ENCODE measurements around the gene FAHD1. TPM values are rescaled to one million over a fixed set of nuclear protein-coding genes. Genes with fewer than 3 reads are reported as not detected.

The FAHD1 gene
- total RNA-seq, 2 experiments from 2014 or later, result 4.1 to 4.5 TPM

DNA sequence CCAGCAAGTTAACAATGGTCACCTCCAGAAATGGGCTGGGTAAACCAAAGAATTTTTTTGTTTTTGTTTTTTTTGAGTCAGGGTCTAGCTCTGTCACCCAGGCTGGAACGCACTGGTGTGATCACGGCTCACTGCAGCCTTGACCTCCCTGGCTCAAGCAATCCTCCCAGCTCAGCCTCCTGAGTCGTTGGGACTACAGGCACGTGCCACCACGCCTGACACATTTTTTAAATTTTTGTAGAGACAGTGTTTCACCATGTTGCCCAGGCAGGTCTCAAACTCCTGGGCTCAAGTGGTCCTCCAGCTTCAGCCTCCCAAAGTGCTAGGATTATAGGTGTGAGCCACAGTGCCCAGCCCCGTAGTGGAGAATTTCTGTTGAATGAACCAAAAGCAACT lies 46.3 kb upstream of the FAHD1 start:
- Mint-ChIP-seq H3K9me3 (no peaks in the 10 kb centered on the region), H3K36me3 (ENCODE audit: low read depth) (peaks cover 33% of the 10 kb centered on the region), H3K27ac (peak overlapping the region; percentile 96), H3K4me1 (ENCODE audit: low read depth) (peaks cover 26% of the 10 kb centered on the region), H3K4me3 (peak overlapping the region; percentile 87), H3K27me3 (no peaks in the 10 kb centered on the region)
- CTCF ChIA-PET, result no interaction called here
- H3K4me1 ChIP-seq (ENCODE audit: insufficient read depth, low read length), result peaks cover 53% of the 10 kb centered on the region
- H3K4me3 ChIP-seq (ENCODE audit: low read length), result no peak overlapping the region
- ATAC-seq (ENCODE audit: poor library complexity) (no peak), DNase-seq (peak in 1 of 14 experiments; percentile 16)
- H3K9me3 ChIP-seq (ENCODE audit: control insufficient read depth in 1 of 2, insufficient read depth in 1 of 2, low read length in 2 of 2), result peaks cover 0 to 4% of the 10 kb centered on the region in 2 experiments
- H3K27ac ChIP-seq (ENCODE audit: low read depth in 1 of 2, low read length in 2 of 2), result no peak overlapping the region
- POLR2A ChIA-PET, result interaction anchor here (2.7 to 3.8 kb wide), 2 partner anchors 10 to 75 kb away, joined by 38 to 163 read pairs; partner anchors contain the start of genes EME2, MAPK8IP3, MRPS34 and NME3
- peaks cover 43% of the 10 kb centered on the region for H3K36me3 ChIP-seq (ENCODE audit: insufficient read depth, low read length)
- H3K27me3 ChIP-seq (ENCODE audit: control insufficient read depth in 1 of 2, insufficient read depth in 2 of 2, low read length in 2 of 2), result no peaks in the 10 kb centered on the region
- TF ChIP-seq, protein P1, sequence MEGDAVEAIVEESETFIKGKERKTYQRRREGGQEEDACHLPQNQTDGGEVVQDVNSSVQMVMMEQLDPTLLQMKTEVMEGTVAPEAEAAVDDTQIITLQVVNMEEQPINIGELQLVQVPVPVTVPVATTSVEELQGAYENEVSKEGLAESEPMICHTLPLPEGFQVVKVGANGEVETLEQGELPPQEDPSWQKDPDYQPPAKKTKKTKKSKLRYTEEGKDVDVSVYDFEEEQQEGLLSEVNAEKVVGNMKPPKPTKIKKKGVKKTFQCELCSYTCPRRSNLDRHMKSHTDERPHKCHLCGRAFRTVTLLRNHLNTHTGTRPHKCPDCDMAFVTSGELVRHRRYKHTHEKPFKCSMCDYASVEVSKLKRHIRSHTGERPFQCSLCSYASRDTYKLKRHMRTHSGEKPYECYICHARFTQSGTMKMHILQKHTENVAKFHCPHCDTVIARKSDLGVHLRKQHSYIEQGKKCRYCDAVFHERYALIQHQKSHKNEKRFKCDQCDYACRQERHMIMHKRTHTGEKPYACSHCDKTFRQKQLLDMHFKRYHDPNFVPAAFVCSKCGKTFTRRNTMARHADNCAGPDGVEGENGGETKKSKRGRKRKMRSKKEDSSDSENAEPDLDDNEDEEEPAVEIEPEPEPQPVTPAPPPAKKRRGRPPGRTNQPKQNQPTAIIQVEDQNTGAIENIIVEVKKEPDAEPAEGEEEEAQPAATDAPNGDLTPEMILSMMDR (IDR thresholded peaks at IDR 0.05), result no peak
- intact Hi-C loops (cut with DNase I, micrococcal nuclease), result loop anchor here (5.0 to 10.0 kb wide), 3 partner anchors 162 to 1376 kb away; partner anchors contain the start of genes DECR2 (in 1 of the 2), MSRB1 (in 1 of the 2) and UBE2I (in 1 of the 2)

DNA sequence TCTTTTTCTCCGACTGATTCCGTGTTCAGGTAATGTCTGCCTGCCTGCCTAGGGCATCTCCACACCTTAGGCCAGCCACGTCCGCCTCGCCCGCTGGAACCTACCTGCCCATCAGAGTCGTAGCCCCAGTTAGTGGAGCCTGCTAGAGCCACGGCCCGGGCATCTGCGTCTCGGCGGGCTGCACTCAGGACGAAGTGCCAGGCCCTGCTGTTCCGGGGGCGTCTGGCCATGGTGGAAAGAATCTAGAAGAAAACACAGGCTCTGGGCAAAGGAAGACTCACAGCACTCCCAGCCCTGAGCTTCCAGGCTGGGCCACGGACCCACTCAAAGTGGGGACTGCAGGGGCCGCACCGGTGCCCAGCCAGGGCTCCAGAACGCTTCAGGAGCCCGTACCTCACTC lies 45.8 kb upstream of the FAHD1 start:
- H3K27ac ChIP-seq (ENCODE audit: low read depth in 1 of 2, low read length in 2 of 2), result peak overlapping the region in 1 of 2 donors; percentile 54
- H3K9me3 Mint-ChIP-seq, result no peaks in the 10 kb centered on the region
- peaks cover 58% of the 10 kb centered on the region for H3K4me1 ChIP-seq (ENCODE audit: insufficient read depth, low read length)
- TF ChIP-seq, protein P1 (IDR thresholded peaks at IDR 0.05), result no peak
- ChIA-PET POLR2A (interaction anchor here (0.8 to 3.8 kb wide), 7 partner anchors 11 to 374 kb away, joined by 3 to 163 read pairs (median 24); partner anchors contain the start of genes EME2, FAHD1, HAGH and MAPK8IP3), CTCF (interaction anchor here (2.6 kb wide), 1 partner anchor 8 kb away, joined by 21 read pairs; the partner anchor contains the start of genes EME2, MRPS34 and NME3)
- peak overlapping the region; percentile 88 for H3K4me3 ChIP-seq (ENCODE audit: low read length)
- H3K27ac Mint-ChIP-seq, result peak overlapping the region; percentile 96
- intact Hi-C loops (cut with DNase I, micrococcal nuclease), result loop anchor here (5.0 to 10.0 kb wide), 3 partner anchors 161 to 1376 kb away; partner anchors contain the start of genes DECR2 (in 1 of the 2), MSRB1 (in 1 of the 2) and UBE2I (in 1 of the 2)
- H3K4me3 Mint-ChIP-seq, result peak overlapping the region; percentile 87
- H3K36me3 Mint-ChIP-seq (ENCODE audit: low read depth), result peaks cover 33% of the 10 kb centered on the region
- peaks cover 26% of the 10 kb centered on the region for H3K4me1 Mint-ChIP-seq (ENCODE audit: low read depth)
- DNase-seq (peak in 1 of 14 experiments; percentile 38), ATAC-seq (ENCODE audit: poor library complexity) (no peak)
- H3K36me3 ChIP-seq (ENCODE audit: insufficient read depth, low read length), result peaks cover 46% of the 10 kb centered on the region
- H3K9me3 ChIP-seq (ENCODE audit: control insufficient read depth in 1 of 2, insufficient read depth in 1 of 2, low read length in 2 of 2), result peaks cover 0 to 4% of the 10 kb centered on the region in 2 experiments
- no peaks in the 10 kb centered on the region for H3K27me3 ChIP-seq (ENCODE audit: control insufficient read depth in 1 of 2, insufficient read depth in 2 of 2, low read length in 2 of 2)
- H3K27me3 Mint-ChIP-seq, result no peaks in the 10 kb centered on the region

DNA sequence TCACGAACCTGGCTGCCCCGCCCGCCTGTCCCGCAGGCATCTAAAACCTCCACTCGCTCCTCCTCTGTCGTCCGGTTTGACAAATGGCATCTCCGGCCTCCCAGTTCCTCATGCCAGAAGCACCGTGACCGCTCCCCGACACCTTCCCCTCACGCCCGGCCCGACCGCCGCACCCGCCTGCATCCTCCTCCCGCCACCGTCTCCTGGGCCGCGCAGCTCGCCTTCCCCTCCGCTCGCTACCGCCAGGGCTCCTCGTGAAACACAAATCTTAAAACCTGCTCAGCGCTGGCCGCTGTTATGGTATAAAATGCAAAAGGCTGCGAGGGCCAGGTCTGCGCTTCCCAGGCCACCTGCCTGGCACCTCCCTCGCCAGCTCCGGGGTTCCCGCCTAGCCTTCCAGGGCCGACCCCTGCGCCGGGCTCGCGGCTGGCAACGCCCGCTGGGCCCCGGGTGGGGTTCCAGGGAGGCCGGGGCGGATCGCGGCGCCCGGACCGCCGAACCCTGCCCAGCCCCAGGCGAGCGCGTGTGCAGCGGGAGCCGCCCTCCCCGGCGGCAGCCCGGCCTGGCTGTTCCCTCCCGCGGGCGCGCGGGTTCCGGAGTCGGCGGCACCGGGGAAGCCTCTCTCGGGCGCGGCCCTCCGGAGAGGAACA lies 45.1 kb upstream of the FAHD1 start:
- peak overlapping the region; percentile 96 for H3K27ac Mint-ChIP-seq
- H3K4me1 Mint-ChIP-seq (ENCODE audit: low read depth), result peaks cover 26% of the 10 kb centered on the region
- ChIA-PET CTCF (interaction anchor here (0.9 to 2.6 kb wide), 3 partner anchors 9 to 76 kb away, joined by 4 to 21 read pairs (median 9); partner anchors contain the start of genes EME2, MAPK8IP3, MRPS34 and NME3), POLR2A (interaction anchor here (0.6 to 3.8 kb wide), 31 partner anchors 10 to 1936 kb away, joined by 3 to 163 read pairs (median 4); partner anchors contain the start of genes EME2, FAHD1, HAGH and IGFALS)
- peaks cover 0 to 9% of the 10 kb centered on the region in 2 experiments for H3K9me3 ChIP-seq (ENCODE audit: control insufficient read depth in 1 of 2, insufficient read depth in 1 of 2, low read length in 2 of 2)
- peak; percentile 10 for ATAC-seq (ENCODE audit: poor library complexity)
- TF ChIP-seq, protein P1 (IDR thresholded peaks at IDR 0.05), result no peak
- no peaks in the 10 kb centered on the region for H3K27me3 Mint-ChIP-seq
- H3K9me3 Mint-ChIP-seq, result no peaks in the 10 kb centered on the region
- H3K4me3 ChIP-seq (ENCODE audit: low read length), result peak overlapping the region; percentile 88
- H3K36me3 ChIP-seq (ENCODE audit: insufficient read depth, low read length), result peaks cover 45% of the 10 kb centered on the region
- peaks cover 27% of the 10 kb centered on the region for H3K36me3 Mint-ChIP-seq (ENCODE audit: low read depth)
- peak overlapping the region in 1 of 2 donors; percentile 74 for H3K27ac ChIP-seq (ENCODE audit: low read depth in 1 of 2, low read length in 2 of 2)
- intact Hi-C loops (cut with DNase I, micrococcal nuclease), result loop anchor here (1.0 to 10.0 kb wide), 6 partner anchors 9 to 1377 kb away; partner anchors contain the start of genes MRPS34 (in 2 of the 2), DECR2 (in 1 of the 2), FAHD1 (in 1 of the 2) and HAGH (in 1 of the 2)
- peak in 8 of 14 experiments; percentile 19 to 71 (median 32) for DNase-seq
- peaks cover 61% of the 10 kb centered on the region for H3K4me1 ChIP-seq (ENCODE audit: insufficient read depth, low read length)
- H3K27me3 ChIP-seq (ENCODE audit: control insufficient read depth in 1 of 2, insufficient read depth in 2 of 2, low read length in 2 of 2), result no peaks in the 10 kb centered on the region
- H3K4me3 Mint-ChIP-seq, result peak overlapping the region; percentile 87
